HEK293T (cell line): Measurements from ENCODE around the gene DNAH17.

Source experiments
- CTCF ChIA-PET: fragments of 350-600 bp; formaldehyde crosslinking; extraction: SDS; loops from one replicate; lab custom pipeline; 2021; ENCODE audit warnings: antibody characterized with exemption, inconsistent platforms; lab: Yijun Ruan, JAX
- POLR2A ChIA-PET: fragments of 350-600 bp; formaldehyde crosslinking; extraction: SDS; loops from one replicate; lab custom pipeline; 2020; ENCODE audit warnings: antibody characterized with exemption, inconsistent platforms; lab: Yijun Ruan, JAX
- DNase-seq: peaks from one replicate; pipeline ENCODE4 v3.0.0; 2012; ENCODE audit warnings: mixed read lengths; ENCODE audit errors: extremely low spot score
- ELF4 ChIP-seq: fragments of 450-650 bp; IDR thresholded peaks from 2 replicates; pipeline ENCODE4 v1.6.1; 2017; ENCODE audit warnings: antibody characterized with exemption
- SUZ12 ChIP-seq: fragments of 450-650 bp; IDR thresholded peaks from 2 replicates; pipeline ENCODE4 v1.6.1; 2016; ENCODE audit warnings: mild to moderate bottlenecking

DNAH17 gene

GRCh38 chr17:78374189-78374588 is 203.0 kb downstream of the DNAH17 start:
- TF ChIP-seq SUZ12 (no peak), ELF4 (no peak)
- POLR2A ChIA-PET = no interaction called here
- CTCF ChIA-PET = interaction anchor here (0.7 to 1.8 kb wide), 2 partner anchors 10 to 123 kb away, joined by 4 to 5 read pairs; no protein-coding TSS in a partner anchor
- DNase-seq = no peak
